Measurements from ENCODE around the gene LYL1. TPM values are rescaled to one million over a fixed set of nuclear protein-coding genes. Genes with fewer than 3 reads are reported as not detected.

LYL1 gene
- total RNA-seq, 1 donor from 2014 or later = 11.7 TPM

- peak; percentile 65 for DNase-seq (ENCODE audit: low spot score)
Observed at GRCh38 chr19:13056052-13056660, 46.5 kb downstream of the LYL1 start.

DNA sequence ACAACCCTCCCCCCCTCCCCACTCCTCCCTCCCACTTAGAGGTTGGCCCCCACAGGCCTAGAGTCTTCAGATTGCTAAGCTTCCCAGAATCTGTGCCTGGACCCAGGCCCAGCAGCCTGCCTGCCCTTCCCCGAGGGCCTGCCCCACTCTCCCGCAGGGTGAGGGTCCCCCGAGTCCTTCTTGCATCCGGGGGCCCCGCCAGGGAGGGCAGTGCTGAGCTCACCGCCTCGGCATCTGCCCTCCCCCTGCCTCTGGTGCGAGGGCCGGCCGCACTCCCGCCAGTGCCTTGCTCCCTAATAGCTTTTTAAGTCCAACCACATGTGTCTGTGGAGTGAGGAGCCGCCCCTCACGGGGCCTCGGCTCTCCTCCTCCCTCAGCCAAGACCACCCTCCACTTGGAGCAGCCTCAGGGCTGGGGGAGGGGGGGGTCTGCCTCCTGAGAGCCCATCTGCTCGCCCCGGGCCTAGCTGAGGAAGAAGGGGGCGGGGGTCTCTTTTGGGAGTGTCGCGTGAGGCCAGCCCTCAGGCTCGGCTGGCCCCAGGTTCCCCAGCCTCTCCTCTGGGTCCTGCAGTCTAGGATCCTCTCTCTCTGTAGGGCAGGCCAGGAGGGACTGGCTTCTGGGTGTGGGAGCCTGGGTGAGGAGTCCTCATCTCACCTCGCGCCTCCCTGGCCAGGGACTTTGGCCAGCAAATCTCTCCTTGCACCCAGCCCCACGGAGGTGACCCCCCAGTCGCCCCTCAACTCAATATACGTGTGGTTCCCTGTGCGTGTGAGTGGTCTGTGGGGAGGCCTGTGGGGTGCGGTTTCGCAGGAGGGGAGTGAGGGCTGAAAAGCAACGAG, 47.2 kb downstream of the LYL1 start:
- peak; percentile 57 for DNase-seq (ENCODE audit: low spot score)

DNA sequence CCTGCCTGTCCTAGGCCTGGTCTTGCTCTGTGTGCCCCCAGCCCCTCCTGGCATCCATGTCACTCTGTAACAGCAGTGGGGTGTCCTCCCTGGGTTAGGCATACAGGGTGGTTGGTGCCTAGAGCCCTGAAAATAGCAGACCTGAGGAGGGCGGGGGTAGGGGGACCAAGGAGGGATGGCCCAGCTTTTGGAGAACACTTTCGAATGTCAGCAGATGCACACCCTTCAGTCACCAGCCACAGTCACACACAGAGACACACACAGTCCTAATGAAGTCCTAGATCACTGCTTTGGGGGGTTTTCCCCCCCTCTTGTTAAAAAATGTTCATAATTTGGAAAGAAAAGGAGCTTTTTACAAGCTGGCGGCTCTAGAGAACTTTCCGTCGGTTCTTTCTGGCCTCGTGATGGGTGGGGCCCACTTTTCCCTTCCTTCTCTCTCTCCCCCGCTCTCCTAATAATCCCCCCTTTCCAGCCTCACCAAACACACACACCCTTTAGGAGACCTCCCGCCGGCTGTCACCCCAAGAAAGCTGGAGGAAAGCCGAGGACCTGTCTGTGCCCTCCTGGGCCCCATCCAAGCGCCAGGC, 47.9 kb downstream of the LYL1 start:
- no peak for DNase-seq (ENCODE audit: low spot score)

DNA sequence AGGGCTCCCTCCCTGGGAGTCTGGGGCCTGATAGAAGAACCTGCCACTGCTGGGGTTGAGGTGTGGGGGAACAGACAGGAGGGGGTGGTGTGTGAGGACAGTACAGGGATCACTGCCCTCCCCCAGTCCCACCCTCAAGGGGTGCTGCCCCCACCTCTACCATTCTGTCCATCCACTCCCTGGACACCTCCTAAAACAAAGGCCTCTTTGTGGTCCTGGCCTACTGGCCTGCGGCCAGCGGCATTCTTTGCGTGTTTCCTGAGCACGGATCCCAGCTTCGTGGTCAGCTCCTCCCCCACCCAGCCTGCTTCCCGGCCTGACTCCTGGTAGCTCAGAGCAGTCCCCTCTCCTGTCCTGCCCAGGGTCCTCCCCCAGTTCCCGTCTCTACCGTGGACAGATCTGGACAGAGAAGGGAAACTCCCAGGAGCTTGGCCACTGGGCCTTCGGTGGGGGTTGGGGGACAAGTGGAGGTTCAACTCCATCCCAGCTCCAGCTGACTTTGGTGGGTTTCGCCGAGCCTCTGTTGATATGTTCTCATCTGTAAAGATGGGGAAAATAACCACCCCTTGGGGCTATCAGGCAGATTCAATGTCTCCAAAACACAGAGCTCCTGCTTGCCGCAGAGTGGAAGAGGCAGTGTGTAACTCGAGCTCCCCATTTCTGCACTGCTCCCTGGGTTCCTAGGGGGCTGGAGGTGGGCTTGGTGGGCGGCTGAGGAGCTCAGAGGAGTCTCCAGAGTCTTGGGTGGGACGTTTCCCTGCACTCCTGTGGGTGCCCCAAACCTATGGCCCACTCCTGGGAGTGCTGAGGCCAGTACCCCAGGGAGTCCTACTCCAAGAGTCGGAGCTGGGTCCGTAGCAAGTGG, 48.7 kb downstream of the LYL1 start:
- peak; percentile 91 for DNase-seq (ENCODE audit: low spot score)

DNA sequence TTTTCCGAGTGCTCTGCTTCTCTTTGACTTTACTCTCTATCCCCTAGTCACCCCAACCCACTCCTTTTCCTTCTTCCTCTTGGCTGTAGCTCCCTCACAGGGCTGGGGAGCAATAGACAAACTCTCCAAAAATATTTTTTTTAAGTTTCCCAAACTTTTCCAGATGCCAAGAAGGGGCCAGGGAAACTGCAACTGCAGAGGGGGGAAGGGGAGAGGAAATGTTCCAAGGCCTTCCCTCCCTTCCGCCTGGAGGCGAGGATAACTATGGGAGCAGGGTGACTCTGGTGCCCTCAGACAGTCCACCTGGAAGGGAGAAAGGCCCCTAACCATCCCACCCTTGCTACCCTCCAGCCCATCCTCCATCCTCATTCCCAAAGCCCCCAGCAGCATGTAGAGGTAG, 49.4 kb downstream of the LYL1 start:
- DNase-seq (ENCODE audit: low spot score) = no peak

GRCh38 chr19:13052447-13053175, 50.0 kb downstream of the LYL1 start:
- no peak for DNase-seq (ENCODE audit: low spot score)

GRCh38 chr19:13051557-13052165, 51.0 kb downstream of the LYL1 start:
- DNase-seq (ENCODE audit: low spot score) = peak; percentile 68

GRCh38 chr19:13050274-13050673, 52.4 kb downstream of the LYL1 start:
- no peak for DNase-seq (ENCODE audit: low spot score)

Other genes starting within 250 kb of the LYL1 start
- 48.7 TPM for gene DNASE2, start 221.4 kb downstream of the LYL1 start, total RNA-seq
- not detected for gene KLF1, start 215.7 kb downstream of the LYL1 start, total RNA-seq
- gene GCDH, start 211.7 kb downstream of the LYL1 start, total RNA-seq = 33.7 TPM
- not detected for gene SYCE2, start 183.6 kb downstream of the LYL1 start, total RNA-seq
- 54.0 TPM for gene FARSA, start 169.1 kb downstream of the LYL1 start, total RNA-seq
- gene CALR, start 164.2 kb downstream of the LYL1 start, total RNA-seq = 1,099 TPM
- 83.0 TPM for gene RAD23A, start 157.0 kb downstream of the LYL1 start, total RNA-seq
- 17.6 TPM for gene GADD45GIP1, start 145.6 kb downstream of the LYL1 start, total RNA-seq
- gene DAND5, start 133.3 kb downstream of the LYL1 start, total RNA-seq = 0.26 TPM
- 135 TPM for gene NFIX, start 107.4 kb downstream of the LYL1 start, total RNA-seq
- gene TRMT1, start 13.9 kb upstream of the LYL1 start, total RNA-seq = 35.0 TPM
- gene NACC1, start 15.4 kb upstream of the LYL1 start, total RNA-seq = 72.0 TPM
- 57.7 TPM for gene STX10, start 47.5 kb upstream of the LYL1 start, total RNA-seq
- gene IER2, start 47.6 kb upstream of the LYL1 start, total RNA-seq = 103 TPM